Activated naive CD4-positive, alpha-beta T cell treated with anti-CD3 and anti-CD28 coated beads for 36 hours (primary cell): ENCODE data around the gene SLC25A28. TPM values are rescaled to one million over a fixed set of nuclear protein-coding genes. Genes with fewer than 3 reads are reported as not detected.
A peak's percentile ranks its signal among the peaks of the same experiment; 100 is the strongest.

ENCODE experiments used
- CTCF ChIA-PET: fragments of 350-600 bp; sonication (Branson Sonifier 250); formaldehyde crosslinking; loops from one replicate; lab custom pipeline; 2021; ENCODE audit warnings: antibody characterized with exemption; lab: Charles Lee
- DNase-seq: peaks from one replicate; pipeline ENCODE4 v3.0.0-alpha.2; 2020
- H3K27ac Mint-ChIP-seq: one replicate; pipeline ENCODE4 v1.8.0; 2021; ENCODE audit warnings: mild to moderate bottlenecking, mixed read lengths
- H3K27me3 Mint-ChIP-seq: one replicate; pipeline ENCODE4 v1.8.0; 2021; ENCODE audit warnings: low read depth, mixed read lengths
- H3K36me3 Mint-ChIP-seq: one replicate; pipeline ENCODE4 v1.8.0; 2021; ENCODE audit warnings: low read depth, mixed read lengths
- H3K4me1 Mint-ChIP-seq: one replicate; pipeline ENCODE4 v1.8.0; 2021; ENCODE audit warnings: low read depth, mixed read lengths
- H3K4me3 Mint-ChIP-seq: one replicate; pipeline ENCODE4 v1.8.0; 2021; ENCODE audit warnings: mild to moderate bottlenecking, moderate library complexity, mixed read lengths
- H3K9me3 Mint-ChIP-seq: one replicate; pipeline ENCODE4 v1.8.0; 2021; ENCODE audit warnings: mixed read lengths
- intact Hi-C: fragments of 100-400 bp; cut with micrococcal nuclease; formaldehyde crosslinking; loops from one replicate; pipeline ENCODE4 v1.15.1; 2023
- total RNA-seq, 2 experiments: library from RNA; stranded (reverse); gene quantifications; one replicate each; pipeline ENCODE4 v1.2.3, GENCODE V29; 2021

Gene SLC25A28
- total RNA-seq, 2 experiments from 2014 or later, result 66.3 to 72.8 TPM

GRCh38 chr10:99621454-99622251, 1.4 kb upstream of the SLC25A28 start:
- Mint-ChIP-seq H3K4me1 (peaks cover 34% of the 10 kb centered on the region), H3K4me3 (peak overlapping the region; percentile 84), H3K27ac (peak overlapping the region; percentile 93), H3K9me3 (no peaks in the 10 kb centered on the region), H3K36me3 (peaks cover 11% of the 10 kb centered on the region), H3K27me3 (no peaks in the 10 kb centered on the region)
- CTCF ChIA-PET, result interaction anchor here (0.6 to 3.1 kb wide), 5 partner anchors 9 to 105 kb away, joined by 4 to 26 read pairs (median 4); partner anchors contain the start of gene ENTPD7
- no peak for DNase-seq
- intact Hi-C loops, result loop anchor here (1.0 to 5.0 kb wide), 7 partner anchors 386 to 1979 kb away; partner anchors contain the start of genes CHUK, DNMBP, ERLIN1 and PI4K2A

GRCh38 chr10:99620711-99621453, 643 bp upstream of the SLC25A28 start:
- DNase-seq, result peak; percentile 92
- no peaks in the 10 kb centered on the region for H3K9me3 Mint-ChIP-seq
- intact Hi-C loops, result loop anchor here (1.0 to 5.0 kb wide), 10 partner anchors 38 to 1979 kb away; partner anchors contain the start of genes CHUK, COX15, CUTC and DNMBP

GRCh38 chr10:99619090-99619800, 994 bp downstream of the SLC25A28 start:
- peak overlapping the region; percentile 88 for H3K4me3 Mint-ChIP-seq
- H3K27ac Mint-ChIP-seq, result peak overlapping the region; percentile 94
- H3K36me3 Mint-ChIP-seq, result peaks cover 18% of the 10 kb centered on the region
- intact Hi-C loops, result loop anchor here (1.0 to 10.0 kb wide), 3 partner anchors 92 to 1174 kb away; partner anchors contain the start of gene HPS1
- peak; percentile 14 for DNase-seq
- H3K4me1 Mint-ChIP-seq, result peaks cover 48% of the 10 kb centered on the region
- CTCF ChIA-PET, result interaction anchor here (0.6 to 1.8 kb wide), 8 partner anchors 60 to 597 kb away, joined by 3 to 4 read pairs (median 3); no protein-coding TSS in a partner anchor
- no peaks in the 10 kb centered on the region for H3K9me3 Mint-ChIP-seq
- H3K27me3 Mint-ChIP-seq, result no peaks in the 10 kb centered on the region

More at GRCh38 chr10:99620711-99621453, 643 bp upstream of the SLC25A28 start:
- H3K4me1 Mint-ChIP-seq, result peaks cover 40% of the 10 kb centered on the region
- peak overlapping the region; percentile 84 for H3K4me3 Mint-ChIP-seq
- H3K27me3 Mint-ChIP-seq, result no peaks in the 10 kb centered on the region
- CTCF ChIA-PET, result interaction anchor here (0.6 to 3.1 kb wide), 6 partner anchors 8 to 120 kb away, joined by 3 to 26 read pairs (median 4); partner anchors contain the start of genes COX15, CUTC and ENTPD7
- H3K36me3 Mint-ChIP-seq, result peaks cover 11% of the 10 kb centered on the region
- peak overlapping the region; percentile 93 for H3K27ac Mint-ChIP-seq

- peak overlapping the region; percentile 88 for H3K4me3 Mint-ChIP-seq
These were observed 2.5 kb downstream of the SLC25A28 start for GRCh38 chr10:99617696-99618095.

GRCh38 chr10:99615426-99615825, 4.8 kb downstream of the SLC25A28 start:
- H3K27me3 Mint-ChIP-seq, result no peaks in the 10 kb centered on the region
- H3K36me3 Mint-ChIP-seq, result peaks cover 29% of the 10 kb centered on the region
- intact Hi-C loops, result loop anchor here (5.0 to 10.0 kb wide), 2 partner anchors 557 to 1171 kb away; partner anchors contain the start of gene HPS1
- CTCF ChIA-PET, result interaction anchor here (0.6 to 7.6 kb wide), 7 partner anchors 38 to 223 kb away, joined by 3 to 57 read pairs (median 6); partner anchors contain the start of gene ENTPD7
- H3K27ac Mint-ChIP-seq, result peak overlapping the region; percentile 61
- H3K4me3 Mint-ChIP-seq, result peak overlapping the region; percentile 0
- DNase-seq, result no peak
- peaks cover 48% of the 10 kb centered on the region for H3K4me1 Mint-ChIP-seq
- no peaks in the 10 kb centered on the region for H3K9me3 Mint-ChIP-seq

More at GRCh38 chr10:99617696-99618095, 2.5 kb downstream of the SLC25A28 start:
- CTCF ChIA-PET, result interaction anchor here (1.5 kb wide), 1 partner anchor 61 kb away, joined by 5 read pairs; no protein-coding TSS in a partner anchor
- H3K9me3 Mint-ChIP-seq, result no peaks in the 10 kb centered on the region
- H3K36me3 Mint-ChIP-seq, result peaks cover 19% of the 10 kb centered on the region
- intact Hi-C loops, result loop anchor here (5.0 to 10.0 kb wide), 2 partner anchors 555 to 1173 kb away; partner anchors contain the start of gene HPS1
- H3K27ac Mint-ChIP-seq, result peak overlapping the region; percentile 55
- peaks cover 48% of the 10 kb centered on the region for H3K4me1 Mint-ChIP-seq
- no peaks in the 10 kb centered on the region for H3K27me3 Mint-ChIP-seq
- no peak for DNase-seq

GRCh38 chr10:99612167-99612831, 7.9 kb downstream of the SLC25A28 start:
- CTCF ChIA-PET, result interaction anchor here (0.6 to 7.6 kb wide), 20 partner anchors 10 to 182 kb away, joined by 3 to 57 read pairs (median 4); partner anchors contain the start of genes COX15, CUTC, ENTPD7 and GOT1
- no peaks in the 10 kb centered on the region for H3K27me3 Mint-ChIP-seq
- H3K4me3 Mint-ChIP-seq, result no peak overlapping the region
- peak; percentile 31 for DNase-seq
- H3K27ac Mint-ChIP-seq, result peak overlapping the region; percentile 33
- intact Hi-C loops, result loop anchor here (1.0 to 10.0 kb wide), 4 partner anchors 52 to 1167 kb away; partner anchors contain the start of gene HPS1
- H3K36me3 Mint-ChIP-seq, result peaks cover 18% of the 10 kb centered on the region
- no peaks in the 10 kb centered on the region for H3K9me3 Mint-ChIP-seq
- H3K4me1 Mint-ChIP-seq, result peaks cover 30% of the 10 kb centered on the region

- H3K27me3 Mint-ChIP-seq, result no peaks in the 10 kb centered on the region
- CTCF ChIA-PET, result interaction anchor here (0.6 to 7.6 kb wide), 10 partner anchors 11 to 176 kb away, joined by 3 to 57 read pairs (median 4); no protein-coding TSS in a partner anchor
- no peak for DNase-seq
- peaks cover 18% of the 10 kb centered on the region for H3K36me3 Mint-ChIP-seq
- intact Hi-C loops, result loop anchor here (10.0 kb wide), 1 partner anchor 1167 kb away; the partner anchor contains the start of gene HPS1
- H3K4me1 Mint-ChIP-seq, result peaks cover 20% of the 10 kb centered on the region
- H3K9me3 Mint-ChIP-seq, result no peaks in the 10 kb centered on the region
- no peak overlapping the region for H3K4me3 Mint-ChIP-seq
- no peak overlapping the region for H3K27ac Mint-ChIP-seq
These were observed 8.9 kb downstream of the SLC25A28 start for GRCh38 chr10:99611326-99611725.

- Mint-ChIP-seq H3K36me3 (peaks cover 12% of the 10 kb centered on the region), H3K27me3 (no peaks in the 10 kb centered on the region), H3K27ac (no peak overlapping the region), H3K4me1 (peaks cover 10% of the 10 kb centered on the region), H3K4me3 (no peak overlapping the region), H3K9me3 (no peaks in the 10 kb centered on the region)
- intact Hi-C loops, result loop anchor here (10.0 kb wide), 1 partner anchor 1165 kb away; the partner anchor contains the start of gene HPS1
- CTCF ChIA-PET, result interaction anchor here (7.3 to 7.6 kb wide), 2 partner anchors 51 to 175 kb away, joined by 53 to 57 read pairs; no protein-coding TSS in a partner anchor
- DNase-seq, result no peak
These were observed 10.0 kb downstream of the SLC25A28 start for GRCh38 chr10:99610221-99610620.

GRCh38 chr10:99609186-99609585, 11.1 kb downstream of the SLC25A28 start:
- Mint-ChIP-seq H3K4me1 (peaks cover 9% of the 10 kb centered on the region), H3K9me3 (no peaks in the 10 kb centered on the region), H3K36me3 (peaks cover 10% of the 10 kb centered on the region), H3K27ac (no peak overlapping the region), H3K4me3 (no peak overlapping the region), H3K27me3 (no peaks in the 10 kb centered on the region)
- DNase-seq, result no peak
- intact Hi-C loops, result no loop called here
- CTCF ChIA-PET, result interaction anchor here (2.0 to 7.6 kb wide), 3 partner anchors 50 to 174 kb away, joined by 11 to 57 read pairs (median 53); no protein-coding TSS in a partner anchor

- Mint-ChIP-seq H3K9me3 (no peaks in the 10 kb centered on the region), H3K27me3 (peaks cover 2% of the 10 kb centered on the region), H3K4me3 (no peak overlapping the region), H3K36me3 (no peaks in the 10 kb centered on the region), H3K4me1 (no peaks in the 10 kb centered on the region), H3K27ac (no peak overlapping the region)
- no peak for DNase-seq
- intact Hi-C loops, result no loop called here
- CTCF ChIA-PET, result interaction anchor here (0.8 kb wide), 1 partner anchor 44 kb away, joined by 3 read pairs; no protein-coding TSS in a partner anchor
These were observed 14.9 kb downstream of the SLC25A28 start for GRCh38 chr10:99605351-99605750.
